Gastrocnemius medialis (tissue), 4 donors: ENCODE results near the gene CNTN4.

ENCODE experiments used
- CTCF ChIP-seq, 5 experiments: fragments of 450-650 bp in 3 of 5; fragments of 200-600 bp in 2 of 5; sonication (generic) in 2 of 5; IDR thresholded peaks in 4 of 5; conservative IDR thresholded peaks in 1 of 5; 1 replicate in 4 of 5; 2 replicates in 1 of 5; pipeline ENCODE4 v1.5.1; 2016 to 2019; ENCODE audit warnings: antibody characterized with exemption in 5 of 5, mild to moderate bottlenecking in 3 of 5, moderate library complexity in 3 of 5
- POLR2A ChIP-seq, 2 donors: fragments of 450-650 bp; IDR thresholded peaks; one replicate each; pipeline ENCODE4 v1.6.1; 2017; ENCODE audit warnings: antibody characterized with exemption in 2 of 2, mild to moderate bottlenecking in 2 of 2, moderate library complexity in 2 of 2

GRCh38 chr3:2967871-2968270 lies 869.2 kb downstream of the CNTN4 start:
- TF ChIP-seq CTCF (IDR thresholded peaks at IDR 0.05 in 4 of 5, conservative IDR thresholded peaks at IDR 0.05 in 1 of 5), result no peak
- TF ChIP-seq POLR2A (IDR thresholded peaks at IDR 0.05), result no peak
